Left lung (tissue), 10 donors: ENCODE results near the gene ERVW-1. TPM values are rescaled to one million over a fixed set of nuclear protein-coding genes. Genes with fewer than 3 reads are reported as not detected.

Experiments
- ATAC-seq: fragments of 200-7000 bp; cut with Tn5 transposase; one replicate; pipeline ENCODE4 v1.9.1; 2020; ENCODE audit warnings: moderate library complexity
- DNase-seq, 4 donors: peaks; one replicate each; pipeline ENCODE4 v3.0.0-alpha.2; 2013 to 2020
- H3K27ac ChIP-seq, 2 donors: fragments of 200-600 bp; sonication (generic) in 1 of 2; one replicate each; pipeline versions ENCODE4 v1.5.0 to v1.8.0; 2020 to 2021
- H3K27me3 ChIP-seq, 2 donors: fragments of 200-600 bp; sonication (generic) in 1 of 2; one replicate each; pipeline versions ENCODE4 v1.5.0 to v1.8.0; 2020 to 2021
- H3K36me3 ChIP-seq, 2 donors: fragments of 200-600 bp; sonication (generic) in 1 of 2; one replicate each; pipeline versions ENCODE4 v1.5.0 to v1.8.0; 2020 to 2021
- H3K4me1 ChIP-seq, 2 donors: fragments of 200-600 bp; one replicate each; pipeline ENCODE4 v1.8.0; 2021
- H3K4me3 ChIP-seq, 2 donors: fragments of 200-600 bp; sonication (generic) in 1 of 2; one replicate each; pipeline versions ENCODE4 v1.5.0 to v1.8.0; 2020 to 2021; ENCODE audit warnings: mild to moderate bottlenecking in 1 of 2
- H3K9me3 ChIP-seq, 2 donors: fragments of 200-600 bp; sonication (generic) in 1 of 2; one replicate each; pipeline versions ENCODE4 v1.5.0 to v1.8.0; 2020 to 2021
- CTCF ChIP-seq, 2 donors: fragments of 200-600 bp; sonication (generic) in 1 of 2; IDR thresholded peaks; one replicate each; pipeline versions ENCODE4 v1.5.0 to v1.8.0; 2021; ENCODE audit warnings: antibody characterized with exemption in 2 of 2
- intact Hi-C, 2 donors: fragments of 100-400 bp; cut with DNase I; formaldehyde crosslinking; loops; one replicate each; pipeline versions ENCODE4 v1.11.2 to v1.14.2; 2022
- polyA plus RNA-seq, 6 donors: library from polyadenylated mRNA; unstranded; fragments of 120-200 nt; gene quantifications; one replicate each; pipeline ENCODE4 v1.2.1, GENCODE V29; 2013; ENCODE audit not compliant: insufficient read length in 6 of 6
- total RNA-seq, 2 donors: library from RNA; stranded (reverse); fragmentation: NEBNext Ultra II Directional; extraction: Animal tissue kit (Norgen Biotek cat#: 25700); gene quantifications; one replicate each; pipeline ENCODE4 v1.2.1, GENCODE V29; 2021
- donor health status: DM: no; HTN: yes; CAD: no.
- donor health status: DM: no; HTN: no; CAD: no.

Gene ERVW-1
- total and polyA plus RNA-seq, 8 donors = 1.2 to 2.6 (median 2.1) TPM; not detected in 2

DNA sequence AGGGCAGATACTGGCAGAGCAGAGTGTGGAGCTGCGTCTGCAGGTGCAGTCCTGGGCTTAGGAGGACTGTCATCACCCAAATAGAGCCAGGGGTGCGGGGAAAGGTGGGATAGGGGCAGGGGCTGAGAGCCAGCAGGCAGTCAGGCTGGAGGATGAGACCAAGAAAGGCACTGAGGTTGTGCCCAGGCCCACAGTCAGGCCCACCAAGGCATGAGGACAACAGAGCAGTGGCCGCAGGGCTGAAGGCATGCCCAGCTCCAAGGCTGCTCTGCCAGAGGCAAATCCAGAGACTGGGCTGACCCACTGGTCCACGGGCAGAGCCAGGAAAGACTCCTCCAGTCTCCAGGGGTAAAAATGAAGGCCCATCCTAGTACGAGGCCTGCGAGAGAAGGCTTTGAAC is 54.8 kb downstream of the ERVW-1 start:
- Histone ChIP-seq H3K4me1 (peaks cover 0 to 3% of the 10 kb centered on the region in 2 donors), H3K27ac (no peak overlapping the region), H3K9me3 (no peaks in the 10 kb centered on the region), H3K36me3 (no peaks in the 10 kb centered on the region), H3K27me3 (peaks cover 0 to 24% of the 10 kb centered on the region in 2 donors), H3K4me3 (no peak overlapping the region)
- peak in 1 of 4 donors; percentile 66 for DNase-seq
- intact Hi-C loops = no loop called here
- TF ChIP-seq CTCF (IDR thresholded peaks at IDR 0.05) = no peak
- no peak for ATAC-seq

- H3K27me3 ChIP-seq = peaks cover 0 to 20% of the 10 kb centered on the region in 2 donors
- no peak overlapping the region for H3K27ac ChIP-seq
- TF ChIP-seq CTCF (IDR thresholded peaks at IDR 0.05) = no peak
- no peaks in the 10 kb centered on the region for H3K9me3 ChIP-seq
- peaks cover 0 to 3% of the 10 kb centered on the region in 2 donors for H3K4me1 ChIP-seq
- ATAC-seq (peak; percentile 8), DNase-seq (peak in 1 of 4 donors; percentile 61)
- intact Hi-C loops = no loop called here
- no peak overlapping the region for H3K4me3 ChIP-seq
- no peaks in the 10 kb centered on the region for H3K36me3 ChIP-seq
Measured at GRCh38 chr7:92421676-92422435, 55.9 kb downstream of the ERVW-1 start.

Other genes with a start within 250 kb of the ERVW-1 start
- 10 to 100 TPM; 28.2 to 30.2 TPM for gene KRIT1, start 232.0 kb downstream of the ERVW-1 start, total RNA-seq
- gene KRIT1, start 232.0 kb downstream of the ERVW-1 start, polyA plus RNA-seq = 10 to 100 TPM; 54.9 to 63.4 (median 58.1) TPM
- 10 to 100 TPM; 41.4 to 57.3 TPM for gene ANKIB1, start 232.0 kb downstream of the ERVW-1 start, total RNA-seq
- gene ANKIB1, start 232.0 kb downstream of the ERVW-1 start, polyA plus RNA-seq = 10 to 100 TPM; 43.0 to 48.8 (median 46.9) TPM
- 10 to 100 TPM; 28.4 to 29.5 TPM for gene GATAD1, start 30.5 kb downstream of the ERVW-1 start, total RNA-seq
- gene GATAD1, start 30.5 kb downstream of the ERVW-1 start, polyA plus RNA-seq = 10 to 100 TPM; 45.8 to 74.3 (median 62.3) TPM
- gene PEX1, start 50.6 kb upstream of the ERVW-1 start, total RNA-seq = 10 to 100 TPM; 12.4 to 12.7 TPM
- 10 to 100 TPM; 39.1 to 53.9 (median 44.8) TPM for gene PEX1, start 50.6 kb upstream of the ERVW-1 start, polyA plus RNA-seq
- gene RBM48, start 50.8 kb upstream of the ERVW-1 start, total RNA-seq = 10 to 100 TPM; 10.6 to 11.1 TPM
- 10 to 100 TPM; 17.2 to 20.0 (median 18.7) TPM for gene RBM48, start 50.8 kb upstream of the ERVW-1 start, polyA plus RNA-seq
- 10 to 100 TPM; 17.2 to 22.3 TPM for gene FAM133B, start 112.4 kb upstream of the ERVW-1 start, total RNA-seq
- 10 to 100 TPM; 47.7 to 62.4 (median 56.5) TPM for gene FAM133B, start 112.4 kb upstream of the ERVW-1 start, polyA plus RNA-seq